ENCODE measurements around the gene LAMA1.

The LAMA1 gene

DNA sequence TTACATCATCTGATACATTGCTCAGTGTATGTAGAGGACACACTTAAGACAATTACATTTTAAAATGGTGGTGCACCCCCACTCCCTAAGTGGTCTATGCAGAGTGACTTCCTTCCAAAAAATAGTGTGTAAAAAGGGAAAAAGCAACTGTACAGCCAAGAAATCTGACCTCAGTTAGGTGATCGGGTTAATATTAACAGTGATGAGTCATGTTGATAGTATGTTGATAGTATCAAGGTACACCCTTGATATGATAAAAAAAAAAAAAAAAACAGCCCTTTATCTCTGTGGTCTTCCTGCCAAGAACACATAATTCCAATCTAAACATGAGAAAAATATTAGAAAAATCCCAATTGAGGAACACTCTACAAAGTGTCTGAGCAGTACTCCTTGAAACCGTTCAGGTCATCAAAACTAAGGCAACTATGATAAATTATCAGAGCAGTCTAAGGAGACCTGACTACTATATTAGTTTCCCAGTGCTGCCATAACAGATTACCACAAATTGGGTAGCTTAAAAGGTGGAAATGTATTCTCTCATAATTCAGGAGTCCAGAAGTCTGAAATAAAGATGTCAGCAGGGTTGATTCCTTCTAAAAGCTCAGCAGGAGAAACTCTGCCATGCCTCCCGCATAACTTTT lies 216.2 kb downstream of the LAMA1 start:
- TF ChIP-seq, protein P1, sequence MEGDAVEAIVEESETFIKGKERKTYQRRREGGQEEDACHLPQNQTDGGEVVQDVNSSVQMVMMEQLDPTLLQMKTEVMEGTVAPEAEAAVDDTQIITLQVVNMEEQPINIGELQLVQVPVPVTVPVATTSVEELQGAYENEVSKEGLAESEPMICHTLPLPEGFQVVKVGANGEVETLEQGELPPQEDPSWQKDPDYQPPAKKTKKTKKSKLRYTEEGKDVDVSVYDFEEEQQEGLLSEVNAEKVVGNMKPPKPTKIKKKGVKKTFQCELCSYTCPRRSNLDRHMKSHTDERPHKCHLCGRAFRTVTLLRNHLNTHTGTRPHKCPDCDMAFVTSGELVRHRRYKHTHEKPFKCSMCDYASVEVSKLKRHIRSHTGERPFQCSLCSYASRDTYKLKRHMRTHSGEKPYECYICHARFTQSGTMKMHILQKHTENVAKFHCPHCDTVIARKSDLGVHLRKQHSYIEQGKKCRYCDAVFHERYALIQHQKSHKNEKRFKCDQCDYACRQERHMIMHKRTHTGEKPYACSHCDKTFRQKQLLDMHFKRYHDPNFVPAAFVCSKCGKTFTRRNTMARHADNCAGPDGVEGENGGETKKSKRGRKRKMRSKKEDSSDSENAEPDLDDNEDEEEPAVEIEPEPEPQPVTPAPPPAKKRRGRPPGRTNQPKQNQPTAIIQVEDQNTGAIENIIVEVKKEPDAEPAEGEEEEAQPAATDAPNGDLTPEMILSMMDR (IDR thresholded peaks at IDR 0.05), result no peak
- H3K36me3 ChIP-seq, result no peaks in the 10 kb centered on the region
- H3K27me3 ChIP-seq, result no peaks in the 10 kb centered on the region
- H3K4me3 ChIP-seq (ENCODE audit: low read depth in 1 of 2, low read length in 1 of 2), result no peak overlapping the region
- H3K4me1 ChIP-seq (ENCODE audit: control insufficient read depth in 1 of 2, insufficient read depth in 1 of 2, low read depth in 1 of 2, low read length in 1 of 2), result no peaks in the 10 kb centered on the region
- no peaks in the 10 kb centered on the region for H3K9me3 ChIP-seq
- no peak overlapping the region for H3K27ac ChIP-seq

DNA sequence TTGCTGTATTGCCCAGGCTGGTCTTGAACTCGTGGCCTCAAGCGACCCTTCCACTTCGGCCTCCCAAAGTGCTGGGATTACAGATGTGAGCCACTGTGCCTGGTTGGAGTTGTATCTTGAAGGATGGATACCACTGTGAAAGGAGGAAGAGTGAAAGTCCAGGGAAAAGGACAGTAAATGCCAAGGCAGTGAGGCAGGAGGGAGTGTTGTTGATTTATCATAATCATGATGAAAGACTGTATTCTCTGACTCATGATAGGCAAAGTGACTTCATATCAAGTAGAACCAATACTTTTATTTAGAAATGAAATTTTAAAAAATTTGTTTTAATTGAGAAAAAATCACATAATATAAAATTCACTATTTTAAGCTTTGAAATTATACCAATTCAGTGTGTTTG lies 225.8 kb downstream of the LAMA1 start:
- H3K27ac ChIP-seq, result no peak overlapping the region
- H3K4me3 ChIP-seq (ENCODE audit: low read depth in 1 of 2, low read length in 1 of 2), result no peak overlapping the region
- no peaks in the 10 kb centered on the region for H3K4me1 ChIP-seq (ENCODE audit: control insufficient read depth in 1 of 2, insufficient read depth in 1 of 2, low read depth in 1 of 2, low read length in 1 of 2)
- H3K27me3 ChIP-seq, result no peaks in the 10 kb centered on the region
- H3K36me3 ChIP-seq, result no peaks in the 10 kb centered on the region
- no peaks in the 10 kb centered on the region for H3K9me3 ChIP-seq
- TF ChIP-seq, protein P1 (IDR thresholded peaks at IDR 0.05), result no peak
